Measurements from ENCODE around the gene PRKCH. TPM values are rescaled to one million over a fixed set of nuclear protein-coding genes. Genes with fewer than 3 reads are reported as not detected.

PRKCH gene
- total and polyA plus RNA-seq, 2 of the 13 experiments (the other 11 are each of a cell fraction or from before 2014, with no cell fraction given) = 0.48 to 1.3 TPM

DNA sequence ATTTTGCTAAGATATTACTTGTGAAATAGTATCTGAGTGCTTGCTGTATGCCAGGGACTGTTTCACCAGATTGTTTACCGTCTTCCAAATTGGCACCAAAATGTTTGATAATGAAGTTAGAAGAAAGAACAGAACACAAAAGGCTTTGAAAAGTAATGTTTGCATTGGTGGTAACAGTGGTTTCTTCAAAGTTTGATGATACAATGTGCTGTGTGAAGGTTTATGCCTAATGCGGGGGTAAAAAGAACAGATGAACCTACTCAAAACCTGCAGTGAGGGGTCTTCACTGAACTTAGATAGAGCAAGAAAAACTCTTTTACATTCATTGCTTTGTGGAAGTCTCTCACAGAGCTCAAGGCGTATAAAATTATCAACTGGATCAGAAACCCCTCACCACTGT, 76.2 kb downstream of the PRKCH start (continued):
- no peak for TF ChIP-seq HOXA3 (CRISPR knock-in tag; IDR thresholded peaks at IDR 0.05)

DNA sequence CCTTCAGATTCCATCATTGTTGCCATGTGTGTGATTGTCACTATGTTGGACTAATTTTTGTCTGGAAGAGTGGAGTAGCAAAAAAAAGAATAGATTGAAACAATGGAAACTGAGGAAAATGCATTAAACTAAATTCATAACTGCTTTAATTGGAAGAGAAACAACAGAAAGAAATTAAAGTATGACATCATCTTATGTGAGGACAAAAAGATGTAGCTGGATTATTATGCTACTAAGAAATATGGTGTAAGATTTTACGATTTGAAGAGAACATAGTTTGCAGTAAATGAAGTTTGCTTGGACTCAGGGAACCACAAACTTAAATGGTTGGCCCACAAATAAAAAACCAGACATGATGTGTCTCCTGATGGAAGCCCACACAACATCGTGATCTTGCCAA, 76.8 kb downstream of the PRKCH start:
- ChIA-PET CTCF (ENCODE audit: low intra/inter-chr PET ratio, low total read pairs) (no interaction called here), POLR2A (no interaction called here)
- no TSS peak for BruUV-seq (replicated peaks)
- FAIRE-seq (no peak), ATAC-seq (no peak), DNase-seq (ENCODE audit: low spot score) (no peak)
- no peak overlapping the region for H2AFZ ChIP-seq (ENCODE audit: low read length)
- H3K36me3 ChIP-seq (replicated peaks in 1 of 2; ENCODE audit: control insufficient read depth in 1 of 2, insufficient read depth in 2 of 2, low read length in 2 of 2) = no peaks in the 10 kb centered on the region
- no peak overlapping the region for H3K27ac ChIP-seq (ENCODE audit: extremely low read length, insufficient read depth, low read length)
- intact Hi-C loops (cut with micrococcal nuclease; ENCODE audit: unreplicated experiment) = no loop called here
- no peaks in the 10 kb centered on the region for H3K79me2 ChIP-seq (ENCODE audit: insufficient read depth, low read length)
- no peaks in the 10 kb centered on the region; a peak in 1 of 5 replicates for H3K27me3 ChIP-seq (ENCODE audit: control insufficient read depth in 1 of 2, insufficient read depth in 2 of 2, low read length in 2 of 2)
- H3K4me2 ChIP-seq (ENCODE audit: low read depth, low read length) = no peak overlapping the region
- WGBS (ENCODE audit: low lambda C conversion rate) = 2% methylated on average over 2 of the region's 2 CpGs
- H3K9ac ChIP-seq (ENCODE audit: insufficient read depth, low read depth, low read length) = no peak overlapping the region
- H3K4me1 ChIP-seq (ENCODE audit: insufficient read depth, low read length) = no peaks in the 10 kb centered on the region
- no peaks in the 10 kb centered on the region for H3K9me3 ChIP-seq (ENCODE audit: low read length)
- in situ Hi-C loops (cut with HindIII; ENCODE audit: extremely low pct_ligation_motif_present, low pct_unique_long_range_greater_than_20kb) = no loop called here
- no peak overlapping the region for H3K4me3 ChIP-seq (replicated peaks in 1 of 3; ENCODE audit: insufficient read depth in 1 of 3, low read depth in 2 of 3, low read length in 3 of 3)
- TF ChIP-seq CREB1 (IDR thresholded peaks at IDR 0.05) (0 out of 2 replicates have a peak, but pooled peaks have one; percentile 5), CREB1 (CRISPR knock-in tag; IDR thresholded peaks at IDR 0.05) (no peak), SNAI1 (CRISPR knock-in tag; IDR thresholded peaks at IDR 0.05; ENCODE audit: borderline replicate concordance) (no peak), ATF7 (IDR thresholded peaks at IDR 0.05) (peak; percentile 96), ATF7 (CRISPR knock-in tag; IDR thresholded peaks at IDR 0.05) (no peak), RFXAP (CRISPR knock-in tag; IDR thresholded peaks at IDR 0.05; ENCODE audit: borderline replicate concordance) (no peak), ZNF678 (CRISPR knock-in tag; IDR thresholded peaks at IDR 0.05) (no peak), RXRB (CRISPR knock-in tag; IDR thresholded peaks at IDR 0.05; ENCODE audit: borderline replicate concordance) (no peak)
- no peaks in the 10 kb centered on the region for H4K20me1 ChIP-seq (ENCODE audit: insufficient read depth, low read length)

DNA sequence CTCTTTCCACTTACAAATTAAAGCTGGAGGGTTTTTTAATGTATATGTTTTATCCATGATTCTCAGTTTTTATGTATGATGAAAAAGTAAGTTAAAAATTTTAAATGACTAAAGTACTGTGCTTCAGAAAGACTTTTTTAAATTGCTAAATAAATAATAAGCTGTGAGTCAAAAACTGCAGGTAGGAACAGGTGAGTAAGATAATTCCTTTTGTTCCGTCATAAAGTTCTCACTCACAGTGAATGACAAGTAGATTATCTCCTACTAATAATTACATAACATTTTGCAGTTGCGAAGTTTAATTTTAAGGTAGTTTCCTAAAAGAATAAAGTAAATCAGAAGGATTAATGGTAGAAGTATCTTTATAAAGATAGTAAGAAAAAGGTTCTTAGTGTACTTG, 78.0 kb downstream of the PRKCH start:
- CTCF ChIA-PET (ENCODE audit: low intra/inter-chr PET ratio, low total read pairs) = no interaction called here
- Histone ChIP-seq H3K4me3 (replicated peaks in 1 of 3; ENCODE audit: insufficient read depth in 1 of 3, low read depth in 2 of 3, low read length in 3 of 3) (no peak overlapping the region), H2AFZ (ENCODE audit: low read length) (no peak overlapping the region), H3K27me3 (ENCODE audit: control insufficient read depth in 1 of 2, insufficient read depth in 2 of 2, low read length in 2 of 2) (no peaks in the 10 kb centered on the region; a peak in 1 of 5 replicates), H3K4me1 (ENCODE audit: insufficient read depth, low read length) (no peaks in the 10 kb centered on the region), H3K9me3 (ENCODE audit: low read length) (no peaks in the 10 kb centered on the region), H3K36me3 (replicated peaks in 1 of 2; ENCODE audit: control insufficient read depth in 1 of 2, insufficient read depth in 2 of 2, low read length in 2 of 2) (no peaks in the 10 kb centered on the region), H4K20me1 (ENCODE audit: insufficient read depth, low read length) (no peaks in the 10 kb centered on the region), H3K4me2 (ENCODE audit: low read depth, low read length) (no peak overlapping the region), H3K9ac (ENCODE audit: insufficient read depth, low read depth, low read length) (no peak overlapping the region), H3K79me2 (ENCODE audit: insufficient read depth, low read length) (no peaks in the 10 kb centered on the region), H3K27ac (ENCODE audit: extremely low read length, insufficient read depth, low read length) (no peak overlapping the region)
- DNase-seq (ENCODE audit: low spot score) (no peak), FAIRE-seq (no peak), ATAC-seq (no peak)
- in situ Hi-C loops (cut with HindIII; ENCODE audit: extremely low pct_ligation_motif_present, low pct_unique_long_range_greater_than_20kb) (no loop called here), intact Hi-C loops (cut with micrococcal nuclease; ENCODE audit: unreplicated experiment) (no loop called here)
- POLR2A ChIA-PET = no interaction called here
- BruUV-seq (replicated peaks) = no TSS peak
- WGBS (ENCODE audit: low lambda C conversion rate) = 18% methylated on average over 2 of the region's 2 CpGs
- TF ChIP-seq FOXP1 (IDR thresholded peaks at IDR 0.05) = no peak
- TF ChIP-seq FOXP1 (CRISPR knock-in tag; IDR thresholded peaks at IDR 0.05) = no peak
- TF ChIP-seq SP140L (CRISPR knock-in tag; IDR thresholded peaks at IDR 0.05; ENCODE audit: borderline replicate concordance) = no peak
- TF ChIP-seq ZNF124 (CRISPR knock-in tag; IDR thresholded peaks at IDR 0.05) = no peak
- TF ChIP-seq ZNF549 (CRISPR knock-in tag; IDR thresholded peaks at IDR 0.05) = no peak
- no peak for TF ChIP-seq ZNF136 (CRISPR knock-in tag; IDR thresholded peaks at IDR 0.05; ENCODE audit: low read depth)
- TF ChIP-seq, protein P1, sequence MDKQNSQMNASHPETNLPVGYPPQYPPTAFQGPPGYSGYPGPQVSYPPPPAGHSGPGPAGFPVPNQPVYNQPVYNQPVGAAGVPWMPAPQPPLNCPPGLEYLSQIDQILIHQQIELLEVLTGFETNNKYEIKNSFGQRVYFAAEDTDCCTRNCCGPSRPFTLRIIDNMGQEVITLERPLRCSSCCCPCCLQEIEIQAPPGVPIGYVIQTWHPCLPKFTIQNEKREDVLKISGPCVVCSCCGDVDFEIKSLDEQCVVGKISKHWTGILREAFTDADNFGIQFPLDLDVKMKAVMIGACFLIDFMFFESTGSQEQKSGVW (CRISPR knock-in tag; IDR thresholded peaks at IDR 0.05; ENCODE audit: borderline replicate concordance) = no peak
- no peak for TF ChIP-seq HNRNPUL1 (IDR thresholded peaks at IDR 0.05; ENCODE audit: low read depth, low read length)
- no peak for TF ChIP-seq PCBP2 (optimal IDR thresholded peaks at IDR 0.05; ENCODE audit: low read depth, low read length, poor library complexity, severe bottlenecking)
- TF ChIP-seq ZNF773 (CRISPR knock-in tag; IDR thresholded peaks at IDR 0.05; ENCODE audit: borderline replicate concordance) = no peak
